K562 (cell line): ENCODE measurements around the gene SPHK1. TPM values are rescaled to one million over a fixed set of nuclear protein-coding genes. Genes with fewer than 3 reads are reported as not detected.

Experiments used
- FOXJ2 ChIP-seq: fragments of 200-800 bp; sonication (Bioruptor generic); IDR thresholded peaks from 2 replicates; pipeline ENCODE4 v1.6.1; 2016; ENCODE audit warnings: missing genetic modification characterization, missing compliant biosample characterization
- GABPA ChIP-seq: fragments of 200-800 bp; sonication (Bioruptor generic); conservative IDR thresholded peaks from 2 replicates; pipeline ENCODE4 v1.6.1; 2016; ENCODE audit warnings: low read depth, missing genetic modification characterization, missing compliant biosample characterization
- HNRNPH1 ChIP-seq: fragments of 200-400 bp; formaldehyde crosslinking; optimal IDR thresholded peaks from 2 replicates; pipeline ENCODE3; 2017; ENCODE audit warnings: low read depth, mild to moderate bottlenecking, low read length, moderate library complexity
- NCOA6 ChIP-seq: fragments of 450-650 bp; IDR thresholded peaks from 2 replicates; pipeline ENCODE4 v1.6.1; 2017; ENCODE audit warnings: mild to moderate bottlenecking
- PYGO2 ChIP-seq: fragments of 450-650 bp; IDR thresholded peaks from 2 replicates; pipeline ENCODE4 v1.6.1; 2016; ENCODE audit warnings: mild to moderate bottlenecking, missing genetic modification characterization, moderate library complexity, missing compliant biosample characterization
- SAFB2 ChIP-seq: fragments of 200-400 bp; formaldehyde crosslinking; IDR thresholded peaks from 2 replicates; pipeline ENCODE4 v1.6.1; 2018; ENCODE audit warnings: borderline replicate concordance, low read length, low read depth, moderate library complexity; ENCODE audit not compliant: severe bottlenecking
- TAF9B ChIP-seq: fragments of 450-650 bp; IDR thresholded peaks from 2 replicates; pipeline ENCODE4 v1.6.1; 2018; ENCODE audit warnings: mild to moderate bottlenecking; ENCODE audit not compliant: partially characterized antibody
- TBP ChIP-seq: optimal IDR thresholded peaks from 2 replicates; pipeline ENCODE3; 2011; ENCODE audit warnings: low read depth, low read length, improper control_type of control experiment
- ZNF217 ChIP-seq: sonication (generic); formaldehyde crosslinking; IDR thresholded peaks from 2 replicates; pipeline ENCODE4 v1.8.0; 2022; ENCODE audit warnings: mild to moderate bottlenecking, missing genetic modification reagents
- ZNF282 ChIP-seq: sonication (generic); formaldehyde crosslinking; IDR thresholded peaks from 2 replicates; pipeline ENCODE4 v1.8.1; 2023; ENCODE audit warnings: missing genetic modification reagents
- polyA plus RNA-seq, 8 experiments: library from polyadenylated mRNA; depleted of rRNA in 4 of 8; stranded (reverse) in 5 of 8; unstranded in 3 of 8; fragments of >200 nt; fragmentation: Nextera tagmentation in 2 of 8; fragmentation: Illumina TruSeq in 1 of 8; extraction: Ambion mirVana in 2 of 8; extraction: Trizol in 1 of 8; gene quantifications; 2 replicates each; pipeline versions ENCODE4 v1.2.1 to v1.2.3, GENCODE V29; 2011 to 2014; ENCODE audit warnings: inconsistent platforms in 1 of 8, missing spikeins in 1 of 8
- total RNA-seq, 7 experiments: library from RNA; depleted of rRNA in 6 of 7; stranded (reverse); fragments of >200 nt in 6 of 7; fragmentation: Illumina TruSeq in 2 of 7; extraction: Trizol in 2 of 7; gene quantifications; 2 replicates each; pipeline versions ENCODE4 v1.2.1 to v1.2.3, GENCODE V29; 2011 to 2021; ENCODE audit warnings: low replicate concordance in 1 of 7
- TF ChIP-seq, protein P1 (sequence below): fragments of 450-650 bp; IDR thresholded peaks from 2 replicates; pipeline ENCODE4 v1.6.1; 2017; ENCODE audit warnings: antibody characterized with exemption, mild to moderate bottlenecking
- TF ChIP-seq, protein P2 (sequence below): sonication (generic); formaldehyde crosslinking; IDR thresholded peaks from 2 replicates; pipeline ENCODE4 v1.8.1; 2023; ENCODE audit warnings: mild to moderate bottlenecking, missing genetic modification reagents
- TF ChIP-seq, protein P3 (sequence below), 2 experiments: IDR thresholded peaks in 1 of 2; conservative IDR thresholded peaks in 1 of 2; 2 replicates each; pipeline ENCODE4 v1.6.1; 2016; ENCODE audit warnings: low read depth in 2 of 2, mild to moderate bottlenecking in 1 of 2, missing compliant biosample characterization in 1 of 2, missing genetic modification characterization in 1 of 2, moderate library complexity in 1 of 2
- TF ChIP-seq, protein P4 (sequence below), 2 experiments: fragments of 200-800 bp in 1 of 2; sonication (Bioruptor generic) in 1 of 2; sonication (generic) in 1 of 2; formaldehyde crosslinking in 1 of 2; IDR thresholded peaks in 1 of 2; conservative IDR thresholded peaks in 1 of 2; 2 replicates each; pipeline versions ENCODE4 v1.5.0 to v1.6.1; 2016 to 2020; ENCODE audit warnings: missing compliant biosample characterization in 1 of 2, missing genetic modification characterization in 1 of 2, missing genetic modification reagents in 1 of 2

Gene SPHK1
- total and polyA plus RNA-seq, 9 of the 15 experiments (the other 6 are each of a cell fraction or from before 2014, with no cell fraction given), result 0.21 to 60.3 (median 14.5) TPM

DNA sequence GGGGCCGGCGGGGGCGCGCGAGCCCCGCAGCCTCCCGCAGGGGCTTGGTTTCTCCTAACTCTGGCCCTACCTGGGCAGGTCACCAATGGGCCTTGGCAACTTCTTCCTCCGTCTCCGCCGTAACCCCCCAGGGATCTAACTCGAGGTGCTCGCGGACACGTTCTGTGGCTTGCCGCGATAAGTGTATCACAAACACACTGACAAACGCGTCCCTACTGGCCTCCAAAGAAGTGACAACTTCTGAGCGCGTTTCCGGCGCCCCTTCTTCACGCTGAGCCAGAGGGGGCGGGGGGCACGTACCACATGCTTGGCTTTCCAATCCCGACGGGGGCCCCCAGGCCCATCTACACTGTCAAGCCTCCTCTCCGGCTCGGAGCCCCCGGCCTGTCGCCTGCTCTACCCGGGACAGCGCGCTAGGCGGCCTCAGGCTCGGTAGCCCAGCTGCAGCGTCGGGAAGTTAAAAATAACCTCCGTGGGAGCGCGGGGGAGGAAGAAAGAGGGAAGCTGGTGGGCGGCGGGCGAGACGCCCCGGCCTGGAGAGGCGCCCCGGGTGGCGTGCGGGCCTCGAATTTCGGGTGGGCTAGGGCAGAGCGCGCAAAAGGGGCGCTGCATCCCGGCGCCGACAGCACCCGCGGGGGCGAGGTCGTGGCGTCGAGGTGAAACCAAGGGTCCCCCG lies 725 bp upstream of the SPHK1 start (continued):
- TF ChIP-seq, protein P1, sequence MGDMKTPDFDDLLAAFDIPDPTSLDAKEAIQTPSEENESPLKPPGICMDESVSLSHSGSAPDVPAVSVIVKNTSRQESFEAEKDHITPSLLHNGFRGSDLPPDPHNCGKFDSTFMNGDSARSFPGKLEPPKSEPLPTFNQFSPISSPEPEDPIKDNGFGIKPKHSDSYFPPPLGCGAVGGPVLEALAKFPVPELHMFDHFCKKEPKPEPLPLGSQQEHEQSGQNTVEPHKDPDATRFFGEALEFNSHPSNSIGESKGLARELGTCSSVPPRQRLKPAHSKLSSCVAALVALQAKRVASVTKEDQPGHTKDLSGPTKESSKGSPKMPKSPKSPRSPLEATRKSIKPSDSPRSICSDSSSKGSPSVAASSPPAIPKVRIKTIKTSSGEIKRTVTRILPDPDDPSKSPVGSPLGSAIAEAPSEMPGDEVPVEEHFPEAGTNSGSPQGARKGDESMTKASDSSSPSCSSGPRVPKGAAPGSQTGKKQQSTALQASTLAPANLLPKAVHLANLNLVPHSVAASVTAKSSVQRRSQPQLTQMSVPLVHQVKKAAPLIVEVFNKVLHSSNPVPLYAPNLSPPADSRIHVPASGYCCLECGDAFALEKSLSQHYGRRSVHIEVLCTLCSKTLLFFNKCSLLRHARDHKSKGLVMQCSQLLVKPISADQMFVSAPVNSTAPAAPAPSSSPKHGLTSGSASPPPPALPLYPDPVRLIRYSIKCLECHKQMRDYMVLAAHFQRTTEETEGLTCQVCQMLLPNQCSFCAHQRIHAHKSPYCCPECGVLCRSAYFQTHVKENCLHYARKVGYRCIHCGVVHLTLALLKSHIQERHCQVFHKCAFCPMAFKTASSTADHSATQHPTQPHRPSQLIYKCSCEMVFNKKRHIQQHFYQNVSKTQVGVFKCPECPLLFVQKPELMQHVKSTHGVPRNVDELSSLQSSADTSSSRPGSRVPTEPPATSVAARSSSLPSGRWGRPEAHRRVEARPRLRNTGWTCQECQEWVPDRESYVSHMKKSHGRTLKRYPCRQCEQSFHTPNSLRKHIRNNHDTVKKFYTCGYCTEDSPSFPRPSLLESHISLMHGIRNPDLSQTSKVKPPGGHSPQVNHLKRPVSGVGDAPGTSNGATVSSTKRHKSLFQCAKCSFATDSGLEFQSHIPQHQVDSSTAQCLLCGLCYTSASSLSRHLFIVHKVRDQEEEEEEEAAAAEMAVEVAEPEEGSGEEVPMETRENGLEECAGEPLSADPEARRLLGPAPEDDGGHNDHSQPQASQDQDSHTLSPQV, result no peak
- TF ChIP-seq HNRNPH1 (no peak), ZNF282 (CRISPR knock-in tag) (no peak), SAFB2 (no peak), TBP (peak; percentile 38), GABPA (tag) (peak; percentile 50), ZNF217 (CRISPR knock-in tag) (no peak), NCOA6 (peak; percentile 85), TAF9B (no peak), PYGO2 (tag) (no peak), FOXJ2 (tag) (no peak)
- TF ChIP-seq, protein P2, sequence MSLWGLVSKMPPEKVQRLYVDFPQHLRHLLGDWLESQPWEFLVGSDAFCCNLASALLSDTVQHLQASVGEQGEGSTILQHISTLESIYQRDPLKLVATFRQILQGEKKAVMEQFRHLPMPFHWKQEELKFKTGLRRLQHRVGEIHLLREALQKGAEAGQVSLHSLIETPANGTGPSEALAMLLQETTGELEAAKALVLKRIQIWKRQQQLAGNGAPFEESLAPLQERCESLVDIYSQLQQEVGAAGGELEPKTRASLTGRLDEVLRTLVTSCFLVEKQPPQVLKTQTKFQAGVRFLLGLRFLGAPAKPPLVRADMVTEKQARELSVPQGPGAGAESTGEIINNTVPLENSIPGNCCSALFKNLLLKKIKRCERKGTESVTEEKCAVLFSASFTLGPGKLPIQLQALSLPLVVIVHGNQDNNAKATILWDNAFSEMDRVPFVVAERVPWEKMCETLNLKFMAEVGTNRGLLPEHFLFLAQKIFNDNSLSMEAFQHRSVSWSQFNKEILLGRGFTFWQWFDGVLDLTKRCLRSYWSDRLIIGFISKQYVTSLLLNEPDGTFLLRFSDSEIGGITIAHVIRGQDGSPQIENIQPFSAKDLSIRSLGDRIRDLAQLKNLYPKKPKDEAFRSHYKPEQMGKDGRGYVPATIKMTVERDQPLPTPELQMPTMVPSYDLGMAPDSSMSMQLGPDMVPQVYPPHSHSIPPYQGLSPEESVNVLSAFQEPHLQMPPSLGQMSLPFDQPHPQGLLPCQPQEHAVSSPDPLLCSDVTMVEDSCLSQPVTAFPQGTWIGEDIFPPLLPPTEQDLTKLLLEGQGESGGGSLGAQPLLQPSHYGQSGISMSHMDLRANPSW (CRISPR knock-in tag), result 0 out of 2 replicates have a peak, but pooled peaks have one; percentile 25
- TF ChIP-seq, protein P3, sequence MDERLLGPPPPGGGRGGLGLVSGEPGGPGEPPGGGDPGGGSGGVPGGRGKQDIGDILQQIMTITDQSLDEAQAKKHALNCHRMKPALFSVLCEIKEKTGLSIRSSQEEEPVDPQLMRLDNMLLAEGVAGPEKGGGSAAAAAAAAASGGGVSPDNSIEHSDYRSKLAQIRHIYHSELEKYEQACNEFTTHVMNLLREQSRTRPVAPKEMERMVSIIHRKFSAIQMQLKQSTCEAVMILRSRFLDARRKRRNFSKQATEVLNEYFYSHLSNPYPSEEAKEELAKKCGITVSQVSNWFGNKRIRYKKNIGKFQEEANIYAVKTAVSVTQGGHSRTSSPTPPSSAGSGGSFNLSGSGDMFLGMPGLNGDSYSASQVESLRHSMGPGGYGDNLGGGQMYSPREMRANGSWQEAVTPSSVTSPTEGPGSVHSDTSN (CRISPR knock-in tag; IDR thresholded peaks at IDR 0.05; ENCODE audit: low read depth), result no peak
- TF ChIP-seq, protein P3 (tag; conservative IDR thresholded peaks at IDR 0.05; ENCODE audit: low read depth), result no peak
- TF ChIP-seq, protein P4, sequence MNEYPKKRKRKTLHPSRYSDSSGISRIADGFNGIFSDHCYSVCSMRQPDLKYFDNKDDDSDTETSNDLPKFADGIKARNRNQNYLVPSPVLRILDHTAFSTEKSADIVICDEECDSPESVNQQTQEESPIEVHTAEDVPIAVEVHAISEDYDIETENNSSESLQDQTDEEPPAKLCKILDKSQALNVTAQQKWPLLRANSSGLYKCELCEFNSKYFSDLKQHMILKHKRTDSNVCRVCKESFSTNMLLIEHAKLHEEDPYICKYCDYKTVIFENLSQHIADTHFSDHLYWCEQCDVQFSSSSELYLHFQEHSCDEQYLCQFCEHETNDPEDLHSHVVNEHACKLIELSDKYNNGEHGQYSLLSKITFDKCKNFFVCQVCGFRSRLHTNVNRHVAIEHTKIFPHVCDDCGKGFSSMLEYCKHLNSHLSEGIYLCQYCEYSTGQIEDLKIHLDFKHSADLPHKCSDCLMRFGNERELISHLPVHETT (CRISPR knock-in tag; conservative IDR thresholded peaks at IDR 0.05 in 1 of 2, IDR thresholded peaks at IDR 0.05 in 1 of 2), result no peak
